ENCODE measurements around the gene TIMM44.

GRCh38 chr19:7922836-7923195, 20.6 kb downstream of the TIMM44 start:
- TF ChIP-seq EP300 (IDR thresholded peaks at IDR 0.05) (no peak), CTCF (IDR thresholded peaks at IDR 0.05) (no peak)

Data from esophagus muscularis mucosa (tissue), 3 donors.